ENCODE measurements around the gene DPF3. TPM values are rescaled to one million over a fixed set of nuclear protein-coding genes. Genes with fewer than 3 reads are reported as not detected.

Gene DPF3
- total RNA-seq, 1 experiment from 2014 or later: not detected

DNA sequence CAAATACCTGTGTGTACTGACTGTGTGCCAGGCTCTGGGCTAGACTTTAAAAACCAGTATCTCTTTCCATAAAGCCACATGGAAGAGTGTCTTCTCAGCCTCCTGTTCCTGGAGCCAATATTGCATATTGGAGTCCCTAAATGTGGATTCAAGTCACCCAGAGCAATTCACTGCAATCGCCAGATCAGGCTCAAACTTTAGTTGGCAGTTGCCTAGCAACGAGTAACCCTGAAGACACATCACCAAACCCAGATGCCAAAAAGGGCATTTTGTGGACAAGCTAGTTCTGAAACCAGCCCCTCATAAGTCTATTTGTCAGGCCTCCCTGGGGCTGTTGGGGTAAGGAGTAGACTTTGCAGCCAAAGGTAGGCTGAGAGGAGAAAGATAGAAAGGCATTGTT is 13.7 kb downstream of the DPF3 start:
- Histone ChIP-seq H3K4me3 (ENCODE audit: low read depth in 2 of 2, low read length in 2 of 2) (no peak overlapping the region), H3K27ac (ENCODE audit: low read length) (no peak overlapping the region), H3K27me3 (ENCODE audit: control insufficient read depth, insufficient read depth, low read length) (peaks cover 4% of the 10 kb centered on the region), H3K4me1 (ENCODE audit: control insufficient read depth, insufficient read depth, low read length) (no peaks in the 10 kb centered on the region), H3K9me3 (ENCODE audit: control insufficient read depth, insufficient read depth, low read depth, low read length) (no peaks in the 10 kb centered on the region), H3K36me3 (ENCODE audit: control insufficient read depth, insufficient read depth, low read length) (no peaks in the 10 kb centered on the region)
- no peak for ATAC-seq
- no peak for TF ChIP-seq SIN3A (IDR thresholded peaks at IDR 0.05; ENCODE audit: borderline replicate concordance, insufficient read depth, low read depth, low read length)
- no peak for TF ChIP-seq TCF7L2 (IDR thresholded peaks at IDR 0.05; ENCODE audit: low read depth, low read length)
- no peak for TF ChIP-seq POLR2AphosphoS5 (IDR thresholded peaks at IDR 0.05; ENCODE audit: low read depth, low read length)
- TF ChIP-seq, protein P1, sequence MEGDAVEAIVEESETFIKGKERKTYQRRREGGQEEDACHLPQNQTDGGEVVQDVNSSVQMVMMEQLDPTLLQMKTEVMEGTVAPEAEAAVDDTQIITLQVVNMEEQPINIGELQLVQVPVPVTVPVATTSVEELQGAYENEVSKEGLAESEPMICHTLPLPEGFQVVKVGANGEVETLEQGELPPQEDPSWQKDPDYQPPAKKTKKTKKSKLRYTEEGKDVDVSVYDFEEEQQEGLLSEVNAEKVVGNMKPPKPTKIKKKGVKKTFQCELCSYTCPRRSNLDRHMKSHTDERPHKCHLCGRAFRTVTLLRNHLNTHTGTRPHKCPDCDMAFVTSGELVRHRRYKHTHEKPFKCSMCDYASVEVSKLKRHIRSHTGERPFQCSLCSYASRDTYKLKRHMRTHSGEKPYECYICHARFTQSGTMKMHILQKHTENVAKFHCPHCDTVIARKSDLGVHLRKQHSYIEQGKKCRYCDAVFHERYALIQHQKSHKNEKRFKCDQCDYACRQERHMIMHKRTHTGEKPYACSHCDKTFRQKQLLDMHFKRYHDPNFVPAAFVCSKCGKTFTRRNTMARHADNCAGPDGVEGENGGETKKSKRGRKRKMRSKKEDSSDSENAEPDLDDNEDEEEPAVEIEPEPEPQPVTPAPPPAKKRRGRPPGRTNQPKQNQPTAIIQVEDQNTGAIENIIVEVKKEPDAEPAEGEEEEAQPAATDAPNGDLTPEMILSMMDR (IDR thresholded peaks at IDR 0.05): no peak
- TF ChIP-seq, protein P2, sequence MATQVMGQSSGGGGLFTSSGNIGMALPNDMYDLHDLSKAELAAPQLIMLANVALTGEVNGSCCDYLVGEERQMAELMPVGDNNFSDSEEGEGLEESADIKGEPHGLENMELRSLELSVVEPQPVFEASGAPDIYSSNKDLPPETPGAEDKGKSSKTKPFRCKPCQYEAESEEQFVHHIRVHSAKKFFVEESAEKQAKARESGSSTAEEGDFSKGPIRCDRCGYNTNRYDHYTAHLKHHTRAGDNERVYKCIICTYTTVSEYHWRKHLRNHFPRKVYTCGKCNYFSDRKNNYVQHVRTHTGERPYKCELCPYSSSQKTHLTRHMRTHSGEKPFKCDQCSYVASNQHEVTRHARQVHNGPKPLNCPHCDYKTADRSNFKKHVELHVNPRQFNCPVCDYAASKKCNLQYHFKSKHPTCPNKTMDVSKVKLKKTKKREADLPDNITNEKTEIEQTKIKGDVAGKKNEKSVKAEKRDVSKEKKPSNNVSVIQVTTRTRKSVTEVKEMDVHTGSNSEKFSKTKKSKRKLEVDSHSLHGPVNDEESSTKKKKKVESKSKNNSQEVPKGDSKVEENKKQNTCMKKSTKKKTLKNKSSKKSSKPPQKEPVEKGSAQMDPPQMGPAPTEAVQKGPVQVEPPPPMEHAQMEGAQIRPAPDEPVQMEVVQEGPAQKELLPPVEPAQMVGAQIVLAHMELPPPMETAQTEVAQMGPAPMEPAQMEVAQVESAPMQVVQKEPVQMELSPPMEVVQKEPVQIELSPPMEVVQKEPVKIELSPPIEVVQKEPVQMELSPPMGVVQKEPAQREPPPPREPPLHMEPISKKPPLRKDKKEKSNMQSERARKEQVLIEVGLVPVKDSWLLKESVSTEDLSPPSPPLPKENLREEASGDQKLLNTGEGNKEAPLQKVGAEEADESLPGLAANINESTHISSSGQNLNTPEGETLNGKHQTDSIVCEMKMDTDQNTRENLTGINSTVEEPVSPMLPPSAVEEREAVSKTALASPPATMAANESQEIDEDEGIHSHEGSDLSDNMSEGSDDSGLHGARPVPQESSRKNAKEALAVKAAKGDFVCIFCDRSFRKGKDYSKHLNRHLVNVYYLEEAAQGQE (IDR thresholded peaks at IDR 0.05; ENCODE audit: insufficient read depth in 1 of 2, low read depth in 2 of 2, low read length in 1 of 2): no peak
- in situ Hi-C loops (cut with HindIII; ENCODE audit: low pct_unique_long_range_greater_than_20kb, low sequenced_read_pairs): no loop called here
- no TSS peak for BruUV-seq (replicated peaks)
- intact Hi-C loops (cut with micrococcal nuclease; ENCODE audit: unreplicated experiment): no loop called here
- POLR2A ChIA-PET: no interaction called here
- CTCF ChIA-PET: interaction anchor here (0.5 kb wide), 1 partner anchor 54 kb away, joined by 4 read pairs; no protein-coding TSS in a partner anchor
- DNase-seq (ENCODE audit: low read depth, low spot score): no peak

DNA sequence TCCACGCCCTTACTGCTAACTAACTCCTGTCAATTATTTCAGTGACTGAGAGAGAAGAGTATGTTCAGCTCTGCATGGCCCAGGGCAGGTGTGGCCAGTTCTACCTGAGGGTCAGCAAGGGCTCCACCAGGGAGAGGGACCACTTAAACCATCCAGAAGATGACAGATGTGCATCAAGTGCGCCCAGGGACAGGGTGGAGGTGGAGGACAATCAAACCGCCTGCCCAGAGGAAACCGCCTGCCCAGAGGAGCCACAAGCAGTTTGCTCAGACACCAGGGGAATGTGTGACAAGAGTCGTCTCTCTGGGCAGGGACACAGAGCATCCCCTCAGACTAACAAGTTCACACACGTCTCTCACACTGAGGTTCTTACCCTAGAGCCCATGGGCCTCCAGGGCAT is 14.5 kb downstream of the DPF3 start:
- no TSS peak for BruUV-seq (replicated peaks)

More for the DNA sequence above, 14.5 kb downstream of the DPF3 start:
- POLR2A ChIA-PET: no interaction called here
- intact Hi-C loops (cut with micrococcal nuclease; ENCODE audit: unreplicated experiment) (no loop called here), in situ Hi-C loops (cut with HindIII; ENCODE audit: low pct_unique_long_range_greater_than_20kb, low sequenced_read_pairs) (no loop called here)
- no peaks in the 10 kb centered on the region for H3K4me1 ChIP-seq (ENCODE audit: control insufficient read depth, insufficient read depth, low read length)
- DNase-seq (ENCODE audit: low read depth, low spot score) (no peak), ATAC-seq (no peak)
- no peak overlapping the region for H3K4me3 ChIP-seq (ENCODE audit: low read depth in 2 of 2, low read length in 2 of 2)
- CTCF ChIA-PET: no interaction called here
- peaks cover 4% of the 10 kb centered on the region for H3K27me3 ChIP-seq (ENCODE audit: control insufficient read depth, insufficient read depth, low read length)
- H3K9me3 ChIP-seq (ENCODE audit: control insufficient read depth, insufficient read depth, low read depth, low read length): no peaks in the 10 kb centered on the region
- H3K27ac ChIP-seq (ENCODE audit: low read length): no peak overlapping the region
- TF ChIP-seq TCF7L2 (IDR thresholded peaks at IDR 0.05; ENCODE audit: low read depth, low read length) (no peak), SIN3A (IDR thresholded peaks at IDR 0.05; ENCODE audit: borderline replicate concordance, insufficient read depth, low read depth, low read length) (no peak), POLR2AphosphoS5 (IDR thresholded peaks at IDR 0.05; ENCODE audit: low read depth, low read length) (no peak)
- TF ChIP-seq, protein P2 (IDR thresholded peaks at IDR 0.05; ENCODE audit: insufficient read depth in 1 of 2, low read depth in 2 of 2, low read length in 1 of 2): no peak
- TF ChIP-seq, protein P1 (IDR thresholded peaks at IDR 0.05): no peak
- H3K36me3 ChIP-seq (ENCODE audit: control insufficient read depth, insufficient read depth, low read length): no peaks in the 10 kb centered on the region
